H1 (cell line): ENCODE data around the gene TMEM202. TPM values are rescaled to one million over a fixed set of nuclear protein-coding genes. Genes with fewer than 3 reads are reported as not detected.

Experiments
- MAFK ChIP-seq: IDR thresholded peaks from 2 replicates; pipeline ENCODE4 v1.6.1; 2012; ENCODE audit warnings: low read depth, mild to moderate bottlenecking, improper control_type of control experiment, low read length
- polyA plus RNA-seq, 7 experiments: library from polyadenylated mRNA; depleted of rRNA in 3 of 7; stranded (reverse) in 5 of 7; unstranded in 2 of 7; fragments of >200 nt in 5 of 7; fragments of 200-250 nt in 2 of 7; gene quantifications; 1 replicate in 5 of 7; 2 replicates in 1 of 7; 4 replicates in 1 of 7; pipeline versions ENCODE4 v1.2.1 to v1.2.3, GENCODE V29; 2011 to 2013; ENCODE audit warnings: missing spikeins in 2 of 7, mixed read lengths in 2 of 7
- total RNA-seq: library from RNA; stranded (reverse); fragmentation: NEBNext Ultra II Directional; extraction: Animal tissue kit (Norgen Biotek cat#: 25700); gene quantifications from 2 replicates; pipeline ENCODE4 v1.2.1, GENCODE V29; 2021

TMEM202 gene
- total and polyA plus RNA-seq, 2 of the 8 experiments (the other 6 are each of a cell fraction or from before 2014, with no cell fraction given), result not detected

DNA sequence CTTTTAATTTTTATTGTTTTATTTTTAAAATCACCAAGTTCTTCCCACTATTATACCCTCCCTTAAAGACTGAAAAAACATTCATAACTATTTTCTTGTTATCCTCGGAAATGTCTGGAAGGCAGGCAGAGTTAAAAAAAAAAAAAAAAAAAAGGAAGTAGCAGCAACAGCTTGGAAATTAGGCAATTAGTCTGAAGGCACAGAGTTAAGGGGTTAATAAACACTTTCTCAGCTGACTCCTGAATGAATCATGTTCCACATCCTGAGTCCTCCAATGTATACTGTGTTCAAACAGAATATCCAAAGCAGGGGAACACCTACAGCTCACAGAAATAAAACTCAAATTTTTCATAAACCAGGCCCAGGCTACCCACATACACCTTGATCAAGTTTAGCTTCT is 28.1 kb upstream of the TMEM202 start (continued):
- TF ChIP-seq MAFK, result no peak
